Testis (tissue), 3 donors: ENCODE results near the gene PTPRN2. TPM values are rescaled to one million over a fixed set of nuclear protein-coding genes. Genes with fewer than 3 reads are reported as not detected.
A peak's percentile ranks its signal among the peaks of the same experiment; 100 is the strongest.

ENCODE experiments used
- DNase-seq: peaks from one replicate; pipeline ENCODE4 v3.0.0-alpha.2; 2019
- H3K27ac ChIP-seq, 2 donors: fragments of 200-600 bp; sonication (generic); one replicate each; pipeline ENCODE4 v1.5.1; 2019
- H3K27me3 ChIP-seq: fragments of 200-600 bp; sonication (generic); one replicate; pipeline ENCODE4 v1.5.1; 2019
- H3K36me3 ChIP-seq: fragments of 200-600 bp; sonication (generic); one replicate; pipeline ENCODE4 v1.5.1; 2017; ENCODE audit warnings: low read depth; ENCODE audit errors: missing control alignments
- H3K4me1 ChIP-seq: fragments of 200-600 bp; sonication (generic); one replicate; pipeline ENCODE4 v1.5.1; 2019
- H3K4me3 ChIP-seq, 2 donors: fragments of 200-600 bp; sonication (generic); one replicate each; pipeline ENCODE4 v1.5.1; 2017 to 2019
- H3K9me3 ChIP-seq: fragments of 200-600 bp; sonication (generic); one replicate; pipeline ENCODE4 v1.5.1; 2017
- POLR2A ChIP-seq: fragments of 450-650 bp; IDR thresholded peaks from one replicate; pipeline ENCODE4 v1.6.1; 2017; ENCODE audit warnings: antibody characterized with exemption, mild to moderate bottlenecking, moderate library complexity
- WGBS, 2 donors: methylation state at CpG; one replicate each; pipeline ENCODE4 v1.1.5; 2018; 5-methylcytosine and 5-hydroxymethylcytosine counted together
- intact Hi-C: fragments of 100-400 bp; cut with DNase I; formaldehyde crosslinking; loops from one replicate; pipeline ENCODE4 v1.15.1; 2023; ENCODE audit warnings: low total_unique reads
- polyA plus RNA-seq: library from polyadenylated mRNA; stranded (reverse); fragments of 350-450 nt; fragmentation: Illumina TruSeq; extraction: RNeasy Lipid Tissue Mini Kit (QIAGEN cat#74804); gene quantifications from one replicate; pipeline ENCODE4 v1.2.3, GENCODE V29; 2014; ENCODE audit warnings: low read depth, low replicate concordance; ENCODE audit not compliant: insufficient read depth
- total RNA-seq, 2 donors: library from RNA; depleted of rRNA; stranded (reverse); fragments of >200 nt; gene quantifications; one replicate each; pipeline ENCODE4 v1.2.3, GENCODE V29; 2016
- TF ChIP-seq, protein P1 (sequence below), 3 experiments: fragments of 450-650 bp in 2 of 3; fragments of 200-600 bp in 1 of 3; sonication (generic) in 1 of 3; IDR thresholded peaks; one replicate each; pipeline ENCODE4 v1.5.1; 2016 to 2019; ENCODE audit warnings: antibody characterized with exemption in 3 of 3, mild to moderate bottlenecking in 2 of 3, moderate library complexity in 1 of 3

Gene PTPRN2
- total and polyA plus RNA-seq, 3 donors from 2014 or later = 9.3 to 10.8 (median 9.8) TPM

GRCh38 chr7:157873181-157873580 lies 714.4 kb downstream of the PTPRN2 start:
- peak overlapping the region; percentile 72 to 90 for H3K27ac ChIP-seq
- intact Hi-C loops = no loop called here
- no peak overlapping the region for H3K4me3 ChIP-seq
- WGBS, 2 donors = 39 to 40% methylated on average over 21 to 22 of the region's 30 CpGs
- no peaks in the 10 kb centered on the region for H3K36me3 ChIP-seq
- DNase-seq = peak; percentile 85
- TF ChIP-seq, protein P1, sequence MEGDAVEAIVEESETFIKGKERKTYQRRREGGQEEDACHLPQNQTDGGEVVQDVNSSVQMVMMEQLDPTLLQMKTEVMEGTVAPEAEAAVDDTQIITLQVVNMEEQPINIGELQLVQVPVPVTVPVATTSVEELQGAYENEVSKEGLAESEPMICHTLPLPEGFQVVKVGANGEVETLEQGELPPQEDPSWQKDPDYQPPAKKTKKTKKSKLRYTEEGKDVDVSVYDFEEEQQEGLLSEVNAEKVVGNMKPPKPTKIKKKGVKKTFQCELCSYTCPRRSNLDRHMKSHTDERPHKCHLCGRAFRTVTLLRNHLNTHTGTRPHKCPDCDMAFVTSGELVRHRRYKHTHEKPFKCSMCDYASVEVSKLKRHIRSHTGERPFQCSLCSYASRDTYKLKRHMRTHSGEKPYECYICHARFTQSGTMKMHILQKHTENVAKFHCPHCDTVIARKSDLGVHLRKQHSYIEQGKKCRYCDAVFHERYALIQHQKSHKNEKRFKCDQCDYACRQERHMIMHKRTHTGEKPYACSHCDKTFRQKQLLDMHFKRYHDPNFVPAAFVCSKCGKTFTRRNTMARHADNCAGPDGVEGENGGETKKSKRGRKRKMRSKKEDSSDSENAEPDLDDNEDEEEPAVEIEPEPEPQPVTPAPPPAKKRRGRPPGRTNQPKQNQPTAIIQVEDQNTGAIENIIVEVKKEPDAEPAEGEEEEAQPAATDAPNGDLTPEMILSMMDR (IDR thresholded peaks at IDR 0.05) = no peak
- TF ChIP-seq POLR2A = no peak
- H3K9me3 ChIP-seq = no peaks in the 10 kb centered on the region
- H3K27me3 ChIP-seq = no peaks in the 10 kb centered on the region
- peaks cover 36% of the 10 kb centered on the region for H3K4me1 ChIP-seq

DNA sequence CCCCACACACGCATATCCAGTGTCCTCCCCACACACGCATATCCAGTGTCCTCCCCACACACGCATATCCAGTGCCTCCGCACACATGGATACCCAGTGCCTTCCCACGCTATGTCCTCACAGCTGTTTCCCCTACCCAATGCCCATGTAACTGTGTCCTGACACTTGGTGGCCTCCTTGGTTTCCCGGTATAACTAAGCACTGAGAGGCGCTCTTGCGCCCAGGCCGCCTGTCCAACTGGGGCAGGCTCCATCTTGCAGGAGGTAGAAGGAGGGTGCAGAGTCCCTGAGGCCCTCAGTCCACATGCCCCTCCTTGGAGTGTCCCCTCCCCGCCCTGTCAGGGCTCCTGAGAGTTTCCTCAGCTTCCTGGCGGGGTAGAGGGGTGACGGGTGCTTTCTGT lies 715.2 kb downstream of the PTPRN2 start:
- intact Hi-C loops = no loop called here
- Histone ChIP-seq H3K9me3 (no peaks in the 10 kb centered on the region), H3K36me3 (no peaks in the 10 kb centered on the region), H3K4me1 (peaks cover 36% of the 10 kb centered on the region), H3K4me3 (no peak overlapping the region), H3K27ac (peak overlapping the region; percentile 72 to 90), H3K27me3 (no peaks in the 10 kb centered on the region)
- TF ChIP-seq, protein P1 (IDR thresholded peaks at IDR 0.05) = no peak
- no peak for DNase-seq
- WGBS, 2 donors = 86 to 99% methylated on average over 9 to 12 of the region's 12 CpGs

- Histone ChIP-seq H3K4me3 (no peak overlapping the region), H3K9me3 (no peaks in the 10 kb centered on the region), H3K36me3 (no peaks in the 10 kb centered on the region), H3K27ac (peak overlapping the region in 1 of 2 donors; percentile 90), H3K4me1 (peaks cover 35% of the 10 kb centered on the region), H3K27me3 (no peaks in the 10 kb centered on the region)
- 89 to 93% methylated on average over 4 of the region's 4 CpGs for WGBS, 2 donors
- TF ChIP-seq, protein P1 (IDR thresholded peaks at IDR 0.05) = no peak
- TF ChIP-seq POLR2A = no peak
- DNase-seq = no peak
- intact Hi-C loops = no loop called here
These were observed 715.9 kb downstream of the PTPRN2 start for GRCh38 chr7:157871681-157872080.

- no peak for DNase-seq
- intact Hi-C loops = no loop called here
- 86 to 90% methylated on average over 9 to 11 of the region's 11 CpGs for WGBS, 2 donors
These were observed 716.9 kb downstream of the PTPRN2 start for GRCh38 chr7:157870644-157871290.

More at GRCh38 chr7:157870644-157871290, 716.9 kb downstream of the PTPRN2 start:
- H3K9me3 ChIP-seq = no peaks in the 10 kb centered on the region
- no peak overlapping the region for H3K27ac ChIP-seq
- H3K4me1 ChIP-seq = peaks cover 26% of the 10 kb centered on the region
- TF ChIP-seq, protein P1 (IDR thresholded peaks at IDR 0.05) = no peak
- H3K36me3 ChIP-seq = no peaks in the 10 kb centered on the region
- H3K4me3 ChIP-seq = no peak overlapping the region
- no peaks in the 10 kb centered on the region for H3K27me3 ChIP-seq
